HG02798 (cell line): ENCODE measurements around the gene MPPED1.

Experiments
- ATAC-seq: cut with Tn5 transposase; IDR thresholded peaks from one replicate; pipeline ENCODE4 v1.9.1; 2021; ENCODE audit warnings: mild to moderate bottlenecking; ENCODE audit not compliant: unreplicated experiment, poor library complexity

The MPPED1 gene

DNA sequence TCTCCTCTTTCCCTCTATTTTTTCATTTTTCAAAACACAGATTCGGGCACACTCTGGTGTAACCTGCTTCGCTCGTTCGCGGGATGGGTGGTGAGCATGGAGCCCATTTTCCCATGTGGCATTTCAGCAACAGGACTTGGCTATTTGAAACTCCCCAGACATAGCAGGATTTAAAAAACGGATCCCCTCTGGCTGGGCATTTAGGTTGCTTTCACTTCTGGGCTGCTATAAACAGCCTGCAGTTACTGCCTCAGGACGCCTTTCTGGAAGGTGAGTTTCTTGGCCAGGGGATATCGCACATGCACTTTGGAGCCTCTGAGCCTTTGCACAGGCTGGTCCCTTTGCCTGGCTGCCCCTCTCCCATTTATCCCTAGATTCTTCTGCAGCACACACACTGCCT is 2.8 kb upstream of the MPPED1 start:
- no peak for ATAC-seq

DNA sequence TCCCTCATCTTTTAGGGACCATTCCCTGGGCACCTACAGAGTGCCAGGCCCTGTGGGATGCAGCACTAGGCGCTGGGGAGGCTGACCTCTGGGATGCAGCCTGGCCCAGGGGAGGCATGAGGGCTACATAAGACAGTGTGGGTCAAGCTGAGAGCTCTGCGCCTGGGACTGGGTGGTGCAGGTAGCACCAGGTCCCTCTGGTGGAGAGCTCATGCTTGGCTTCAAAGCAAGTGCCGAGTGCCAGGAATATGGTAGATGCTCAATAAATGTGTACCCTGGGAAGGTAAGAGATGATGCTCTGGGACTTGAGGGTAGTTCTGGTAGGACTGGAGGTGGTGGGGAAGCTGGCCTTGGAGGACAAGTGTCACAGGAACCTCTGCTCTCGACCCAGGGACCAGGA is 2.0 kb upstream of the MPPED1 start:
- no peak for ATAC-seq

DNA sequence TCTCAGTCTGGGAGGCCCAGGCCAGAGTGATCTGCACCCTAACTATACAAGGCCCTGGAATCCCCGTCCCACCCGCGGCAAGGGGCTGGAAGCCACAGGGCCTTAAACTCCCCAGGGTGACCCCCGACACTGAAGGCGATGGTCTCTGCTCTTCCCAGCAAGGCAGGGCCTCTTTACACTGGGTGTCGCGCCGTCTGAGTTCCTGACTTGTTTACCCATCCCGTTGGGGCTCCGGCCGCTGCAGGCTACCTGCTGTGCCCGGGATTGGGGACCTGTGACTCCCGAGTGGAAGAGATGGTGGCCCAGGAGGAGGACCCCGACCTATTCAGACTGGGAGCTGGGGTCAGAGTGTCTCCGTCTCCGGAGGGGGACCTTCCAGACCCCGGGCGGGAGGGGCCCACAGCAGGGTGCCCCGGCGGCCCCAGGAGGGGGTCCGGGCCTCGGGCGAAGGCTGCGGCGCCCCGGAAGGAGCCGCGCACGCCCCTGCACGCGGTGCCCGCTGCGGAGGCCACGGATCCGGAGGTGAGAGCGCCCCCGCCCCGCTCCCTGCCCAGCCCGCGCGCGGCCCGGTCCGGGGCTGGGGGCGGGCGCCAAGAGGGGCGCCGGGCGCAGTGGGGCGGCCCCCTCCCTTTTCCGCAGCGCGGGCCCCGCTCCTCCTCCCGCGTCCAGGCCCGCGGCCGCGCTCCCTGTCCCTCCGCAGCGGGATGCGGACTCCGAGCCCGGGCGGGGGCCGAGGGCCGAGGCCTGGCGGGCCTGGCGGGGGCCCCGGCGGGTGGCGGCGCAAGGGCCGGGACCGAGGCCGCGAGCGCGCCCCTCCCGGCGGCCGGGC is 560 bp upstream of the MPPED1 start:
- ATAC-seq = no peak

DNA sequence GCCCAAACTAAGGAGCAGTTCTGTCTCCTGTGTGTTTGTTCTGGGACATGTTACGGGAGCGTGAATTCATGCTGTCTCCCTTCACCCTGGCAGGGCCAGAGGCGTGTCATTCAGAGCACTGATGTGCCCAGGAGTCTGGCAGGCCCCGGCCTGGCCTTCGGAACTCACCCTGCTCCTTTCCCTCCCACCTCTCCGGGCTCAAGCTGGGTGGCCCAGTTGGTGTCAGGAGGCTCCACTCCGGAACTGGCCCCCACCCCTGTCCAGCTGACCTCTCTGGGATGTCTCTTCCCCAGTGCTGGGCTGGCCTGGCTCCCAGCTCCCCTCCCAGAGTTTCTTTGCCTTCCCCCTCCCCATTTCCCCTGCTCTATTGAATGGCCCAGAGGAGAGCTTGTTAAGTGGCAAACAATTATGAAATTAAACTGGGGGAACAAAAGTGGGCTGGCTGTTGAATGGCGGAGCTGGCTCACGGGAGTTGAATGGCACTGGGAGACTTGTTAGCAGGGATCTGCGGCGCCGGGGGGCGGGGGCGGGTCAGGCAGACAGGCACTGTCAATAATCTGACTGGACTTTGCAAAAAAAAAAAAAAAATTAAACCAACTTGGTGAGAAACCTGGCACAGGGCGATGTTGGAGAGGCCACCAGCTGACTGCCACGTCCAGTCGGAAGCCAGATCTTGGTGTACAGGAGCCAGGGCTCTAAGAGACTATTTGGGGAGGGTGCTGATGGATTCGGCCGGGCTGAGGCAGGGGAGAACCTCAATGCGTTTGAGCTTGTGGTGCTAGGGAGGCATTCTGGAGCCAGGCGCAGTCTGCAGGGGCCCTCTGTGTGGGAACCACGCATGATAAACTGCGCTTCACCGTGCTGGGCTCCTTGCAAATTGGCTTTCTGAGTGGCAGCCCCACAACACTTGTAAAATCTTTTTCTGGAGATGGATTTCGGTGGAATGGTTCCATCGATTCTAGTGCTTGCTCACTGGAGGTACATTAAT is 1.3 kb downstream of the MPPED1 start:
- no peak for ATAC-seq

- ATAC-seq = no peak
These were observed 2.0 kb downstream of the MPPED1 start for GRCh38 chr22:43413826-43414225.

DNA sequence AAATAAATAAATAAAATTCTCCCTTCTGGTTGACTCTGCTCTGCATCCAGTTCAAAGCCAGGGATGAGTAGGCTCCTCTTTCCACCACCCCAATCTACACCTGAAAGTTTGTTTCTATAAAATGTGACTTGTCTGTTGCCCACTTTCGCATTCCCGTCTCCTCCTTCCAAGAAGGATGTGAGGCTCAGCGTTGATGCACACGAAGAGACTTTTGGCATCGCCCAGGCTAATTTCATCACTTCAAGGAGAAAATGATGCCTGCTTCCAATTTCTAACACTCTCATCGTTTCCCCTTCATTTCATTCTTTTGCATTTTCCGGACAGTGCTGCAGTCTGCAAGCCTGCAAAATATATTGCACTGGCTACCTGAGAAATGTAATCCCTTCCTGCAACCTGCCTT is 3.9 kb downstream of the MPPED1 start:
- ATAC-seq = no peak

DNA sequence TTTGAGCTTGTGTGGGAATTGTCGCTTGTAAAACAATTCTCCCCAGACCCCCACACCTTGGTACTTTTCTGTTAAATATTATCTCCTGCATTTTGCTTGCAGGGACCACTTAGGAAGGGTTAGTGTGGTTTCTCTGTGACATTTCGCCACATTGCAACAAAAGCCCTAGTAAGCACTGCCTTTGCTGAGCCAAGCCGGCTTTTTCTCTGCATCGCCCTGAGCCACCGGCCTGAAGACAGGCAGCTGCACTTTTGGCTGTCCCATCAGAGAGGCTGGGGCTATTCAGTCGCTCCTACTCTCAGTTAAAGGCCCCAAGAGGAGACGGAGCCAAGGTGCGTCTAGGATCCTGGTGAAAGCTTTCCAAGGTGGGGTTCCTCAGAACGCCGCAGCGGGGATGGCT is 5.7 kb downstream of the MPPED1 start:
- no peak for ATAC-seq

- no peak for ATAC-seq
These were observed 6.4 kb downstream of the MPPED1 start for GRCh38 chr22:43418079-43418825.

- ATAC-seq = no peak
These were observed 7.7 kb downstream of the MPPED1 start for GRCh38 chr22:43419371-43420080.

DNA sequence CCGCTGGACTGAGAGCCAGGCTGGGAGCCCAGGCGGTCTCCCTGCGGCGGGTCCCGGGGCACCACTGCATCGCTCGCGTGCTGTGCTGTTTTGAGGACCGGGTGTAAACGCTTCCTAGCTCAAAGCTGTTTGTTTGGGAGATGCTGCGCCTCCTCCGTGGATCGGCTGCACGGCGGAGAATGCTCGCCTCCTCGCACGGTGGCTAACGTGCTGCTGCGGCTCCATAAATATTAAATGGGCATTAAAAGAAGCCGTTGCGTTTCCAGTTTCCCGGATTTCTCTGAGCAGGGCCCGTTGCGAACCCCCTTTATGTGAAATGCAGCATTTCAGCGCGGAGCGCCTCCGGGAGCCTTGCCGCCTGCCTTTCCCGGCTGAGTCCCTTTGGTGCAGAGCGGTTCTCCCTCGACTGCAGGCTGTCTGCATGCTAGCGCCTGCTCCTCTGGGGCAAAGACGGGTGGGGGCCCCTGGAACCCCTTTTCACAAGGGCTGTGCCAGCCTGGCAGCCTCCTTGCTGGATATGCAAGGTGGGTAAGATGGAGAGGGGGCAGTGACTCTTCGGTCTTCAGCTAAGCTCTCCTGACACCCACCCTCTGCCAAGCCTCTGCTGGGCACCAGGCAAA is 9.3 kb downstream of the MPPED1 start:
- ATAC-seq = no peak

GRCh38 chr22:43421914-43422615 is 10.3 kb downstream of the MPPED1 start:
- no peak for ATAC-seq

- ATAC-seq = no peak
These were observed 11.2 kb downstream of the MPPED1 start for GRCh38 chr22:43423046-43423445.

- ATAC-seq = no peak
These were observed 12.4 kb downstream of the MPPED1 start for GRCh38 chr22:43424201-43424600.

DNA sequence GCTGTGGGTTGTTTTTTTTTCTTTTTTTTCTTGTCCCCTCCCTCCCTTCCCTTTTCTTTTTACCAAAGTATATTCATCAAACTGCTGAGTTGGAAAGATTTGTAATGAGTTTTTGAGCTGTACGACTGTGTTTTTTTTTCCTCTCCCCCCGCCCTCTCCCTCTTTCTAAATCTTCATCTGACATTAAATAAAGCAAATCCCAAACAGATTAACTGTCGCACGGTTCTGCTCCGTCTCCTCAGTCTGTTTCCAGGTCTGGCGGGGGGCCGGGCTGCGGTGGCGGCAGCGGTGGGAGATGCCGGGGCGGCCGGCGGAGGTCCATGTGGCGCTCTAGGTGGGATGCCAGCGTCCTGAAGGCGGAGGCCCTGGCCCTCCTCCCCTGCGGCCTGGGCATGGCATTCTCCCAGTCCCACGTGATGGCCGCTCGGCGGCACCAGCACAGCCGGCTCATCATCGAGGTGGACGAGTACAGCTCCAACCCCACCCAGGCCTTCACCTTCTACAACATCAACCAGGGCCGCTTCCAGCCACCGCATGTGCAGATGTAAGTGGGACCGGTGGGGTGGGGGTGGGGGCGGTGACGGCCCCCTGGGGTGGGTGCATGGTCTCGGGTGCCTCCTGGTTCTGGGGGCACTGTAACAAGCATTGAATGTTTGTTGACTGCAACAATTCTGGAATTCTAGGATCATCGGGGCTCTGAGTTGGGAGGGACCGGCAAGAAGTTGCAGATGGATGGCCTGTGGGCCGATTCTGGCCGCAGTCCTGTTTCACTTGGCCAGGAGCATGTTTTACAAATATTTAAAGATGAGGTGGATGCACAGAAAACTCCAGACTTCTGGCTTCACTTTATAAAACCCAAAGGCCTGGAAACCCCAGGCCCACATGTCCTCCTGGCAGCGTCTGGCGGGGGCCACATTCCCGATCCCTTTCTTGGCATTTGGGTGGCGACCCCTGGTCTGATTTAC is 13.1 kb downstream of the MPPED1 start:
- no peak for ATAC-seq

- ATAC-seq = no peak
These were observed 14.4 kb downstream of the MPPED1 start for GRCh38 chr22:43425976-43426785.

DNA sequence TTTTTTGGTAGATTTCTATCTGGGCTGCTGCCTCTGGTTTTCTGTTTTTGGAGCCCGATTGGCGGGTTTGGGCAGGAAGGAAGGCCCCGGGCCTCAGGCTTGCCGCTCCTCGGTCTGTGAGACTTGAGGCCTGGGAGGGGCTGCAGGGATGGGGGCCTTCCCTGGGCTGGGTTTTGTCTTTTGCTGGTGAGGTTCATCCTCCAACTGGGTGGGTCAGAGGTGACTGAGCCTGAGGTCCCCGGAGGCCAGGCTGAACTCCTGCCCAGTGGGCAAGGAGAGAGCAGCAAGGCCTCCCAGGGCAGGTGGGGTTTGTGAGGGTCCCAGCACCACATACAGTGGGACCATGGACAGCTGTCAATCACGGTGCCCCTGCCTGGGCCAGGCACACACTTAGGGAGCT is 15.0 kb downstream of the MPPED1 start:
- ATAC-seq = no peak
